ENCODE data around the gene SERPINI1. TPM values are rescaled to one million over a fixed set of nuclear protein-coding genes. Genes with fewer than 3 reads are reported as not detected.

SERPINI1 gene
- total and polyA plus RNA-seq, 2 experiments from 2014 or later: 13.2 to 23.1 TPM

DNA sequence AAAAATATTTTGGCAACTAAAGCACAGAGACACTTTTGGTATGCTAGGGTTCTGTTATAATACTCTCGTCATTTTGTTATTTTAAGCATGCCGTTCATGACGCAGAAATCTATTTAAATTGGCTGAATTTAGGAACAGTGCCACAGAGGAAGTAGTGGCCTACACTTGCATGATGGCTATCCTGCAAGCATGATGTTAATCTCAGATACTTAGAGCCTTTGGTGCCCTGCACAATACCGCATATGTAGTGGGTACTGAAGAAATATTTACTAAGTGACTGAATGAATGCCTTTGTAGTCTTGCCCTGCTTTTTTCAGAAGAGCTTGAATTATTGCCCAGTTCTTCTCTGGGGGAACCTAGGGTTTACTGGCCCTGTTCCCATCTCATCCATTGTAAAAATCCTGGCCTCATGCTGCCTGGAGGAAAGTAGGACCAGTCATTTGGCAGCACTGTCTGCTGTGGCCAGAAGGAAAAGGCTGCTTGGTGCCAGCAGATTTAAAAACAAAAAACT is 79.0 kb downstream of the SERPINI1 start:
- Histone ChIP-seq H3K79me2 (no peaks in the 10 kb centered on the region), H3K4me3 (no peak overlapping the region), H3K4me1 (ENCODE audit: insufficient read depth) (no peaks in the 10 kb centered on the region), H2AFZ (no peak overlapping the region), H3K27ac (peak overlapping the region; percentile 19), H3K36me3 (replicated peaks; ENCODE audit: insufficient read depth, low read depth) (no peaks in the 10 kb centered on the region), H3K9me3 (ENCODE audit: low read depth) (no peaks in the 10 kb centered on the region), H3K9me2 (replicated peaks; ENCODE audit: insufficient read depth) (no peaks in the 10 kb centered on the region), H4K20me1 (ENCODE audit: insufficient read depth, poor library complexity, severe bottlenecking) (no peaks in the 10 kb centered on the region), H3K27me3 (no peaks in the 10 kb centered on the region), H3K4me2 (no peak overlapping the region)
- 63% methylated on average over 4 of the region's 4 CpGs for WGBS (ENCODE audit: low lambda C conversion rate, missing lambda C conversion rate)
- TF ChIP-seq EZH2phosphoT487 (IDR thresholded peaks at IDR 0.05; ENCODE audit: low read depth, severe bottlenecking, unreplicated experiment) (no peak), EZH2 (IDR thresholded peaks at IDR 0.05; ENCODE audit: borderline replicate concordance) (no peak)
- TF ChIP-seq, protein P1, sequence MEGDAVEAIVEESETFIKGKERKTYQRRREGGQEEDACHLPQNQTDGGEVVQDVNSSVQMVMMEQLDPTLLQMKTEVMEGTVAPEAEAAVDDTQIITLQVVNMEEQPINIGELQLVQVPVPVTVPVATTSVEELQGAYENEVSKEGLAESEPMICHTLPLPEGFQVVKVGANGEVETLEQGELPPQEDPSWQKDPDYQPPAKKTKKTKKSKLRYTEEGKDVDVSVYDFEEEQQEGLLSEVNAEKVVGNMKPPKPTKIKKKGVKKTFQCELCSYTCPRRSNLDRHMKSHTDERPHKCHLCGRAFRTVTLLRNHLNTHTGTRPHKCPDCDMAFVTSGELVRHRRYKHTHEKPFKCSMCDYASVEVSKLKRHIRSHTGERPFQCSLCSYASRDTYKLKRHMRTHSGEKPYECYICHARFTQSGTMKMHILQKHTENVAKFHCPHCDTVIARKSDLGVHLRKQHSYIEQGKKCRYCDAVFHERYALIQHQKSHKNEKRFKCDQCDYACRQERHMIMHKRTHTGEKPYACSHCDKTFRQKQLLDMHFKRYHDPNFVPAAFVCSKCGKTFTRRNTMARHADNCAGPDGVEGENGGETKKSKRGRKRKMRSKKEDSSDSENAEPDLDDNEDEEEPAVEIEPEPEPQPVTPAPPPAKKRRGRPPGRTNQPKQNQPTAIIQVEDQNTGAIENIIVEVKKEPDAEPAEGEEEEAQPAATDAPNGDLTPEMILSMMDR (IDR thresholded peaks at IDR 0.05; ENCODE audit: poor library complexity): no peak
- DNase-seq (ENCODE audit: low spot score): peak; percentile 27

DNA sequence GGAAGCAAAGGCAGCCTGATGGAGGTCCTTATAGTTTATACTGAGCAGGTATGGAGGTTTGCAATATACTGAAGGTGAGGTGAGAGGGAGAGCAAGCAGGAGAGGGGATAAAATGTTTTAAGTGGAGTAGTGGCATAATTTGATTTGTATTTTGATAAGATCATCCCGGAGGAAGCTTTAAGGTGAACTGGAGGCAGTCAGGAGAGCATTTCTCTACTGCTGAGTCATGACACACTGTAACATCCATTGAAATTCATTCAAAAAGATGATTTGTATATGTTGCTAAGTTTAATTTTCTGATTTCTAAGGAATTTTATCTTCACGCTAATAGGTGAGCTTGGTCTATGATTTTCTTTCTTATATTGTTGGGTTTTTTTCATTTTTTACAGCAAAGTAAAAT is 81.4 kb downstream of the SERPINI1 start:
- Histone ChIP-seq H2AFZ (no peak overlapping the region), H3K4me2 (no peak overlapping the region), H4K20me1 (ENCODE audit: insufficient read depth, poor library complexity, severe bottlenecking) (no peaks in the 10 kb centered on the region), H3K36me3 (replicated peaks; ENCODE audit: insufficient read depth, low read depth) (no peaks in the 10 kb centered on the region), H3K27ac (no peak overlapping the region), H3K79me2 (no peaks in the 10 kb centered on the region), H3K27me3 (no peaks in the 10 kb centered on the region), H3K9me2 (replicated peaks; ENCODE audit: insufficient read depth) (no peaks in the 10 kb centered on the region), H3K4me3 (no peak overlapping the region), H3K9me3 (ENCODE audit: low read depth) (no peaks in the 10 kb centered on the region), H3K4me1 (ENCODE audit: insufficient read depth) (no peaks in the 10 kb centered on the region)
- TF ChIP-seq EZH2 (IDR thresholded peaks at IDR 0.05; ENCODE audit: borderline replicate concordance) (no peak), EZH2phosphoT487 (IDR thresholded peaks at IDR 0.05; ENCODE audit: low read depth, severe bottlenecking, unreplicated experiment) (no peak)
- TF ChIP-seq, protein P1 (IDR thresholded peaks at IDR 0.05; ENCODE audit: poor library complexity): no peak
- DNase-seq (ENCODE audit: low spot score): no peak
- WGBS (ENCODE audit: low lambda C conversion rate, missing lambda C conversion rate): 40% methylated on average over 2 of the region's 2 CpGs

DNA sequence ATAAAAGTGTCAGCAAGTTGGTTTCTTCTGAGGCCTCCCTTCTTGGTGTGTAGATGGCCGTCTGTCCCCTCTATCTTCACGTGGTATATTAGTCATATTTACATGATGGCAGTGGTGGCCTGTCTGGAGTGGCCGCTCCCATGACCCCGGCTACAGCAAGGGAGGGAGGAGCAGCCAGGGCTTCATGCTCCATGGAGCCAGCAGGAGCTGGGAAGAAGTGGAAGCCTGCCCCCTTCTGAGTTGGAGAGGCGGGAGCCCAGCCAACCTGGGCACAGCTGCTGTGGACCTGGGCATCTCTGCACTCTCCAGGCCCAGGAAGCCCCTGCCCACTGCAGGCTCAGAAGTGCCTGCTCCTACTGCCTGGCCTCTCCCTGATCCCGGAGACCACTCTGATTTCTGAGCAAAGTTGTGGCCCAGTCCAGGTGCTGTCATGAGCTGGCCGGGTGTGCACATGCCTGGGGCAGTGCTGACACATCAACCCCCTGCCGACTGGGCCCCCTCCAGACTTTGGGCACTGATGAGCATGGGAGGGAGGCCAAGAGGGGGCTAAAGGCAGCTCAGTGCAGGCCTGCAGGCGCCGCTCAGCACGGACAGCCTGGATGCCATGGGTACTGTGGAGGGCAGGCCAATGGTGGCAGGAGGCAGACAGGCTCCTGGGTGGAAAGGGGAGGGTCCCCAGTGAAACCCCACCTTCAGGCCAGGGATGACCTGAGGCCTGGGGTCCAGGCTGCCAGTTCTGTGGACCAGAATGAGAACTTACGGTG is 84.8 kb downstream of the SERPINI1 start:
- no peak overlapping the region for H2AFZ ChIP-seq
- no peaks in the 10 kb centered on the region for H4K20me1 ChIP-seq (ENCODE audit: insufficient read depth, poor library complexity, severe bottlenecking)
- TF ChIP-seq EZH2 (IDR thresholded peaks at IDR 0.05; ENCODE audit: borderline replicate concordance) (no peak), EZH2phosphoT487 (IDR thresholded peaks at IDR 0.05; ENCODE audit: low read depth, severe bottlenecking, unreplicated experiment) (no peak)
- TF ChIP-seq, protein P1 (IDR thresholded peaks at IDR 0.05; ENCODE audit: poor library complexity): no peak
- no peak overlapping the region for H3K4me2 ChIP-seq
- H3K9me2 ChIP-seq (replicated peaks; ENCODE audit: insufficient read depth): no peaks in the 10 kb centered on the region
- no peaks in the 10 kb centered on the region for H3K9me3 ChIP-seq (ENCODE audit: low read depth)
- no peaks in the 10 kb centered on the region for H3K79me2 ChIP-seq
- H3K4me1 ChIP-seq (ENCODE audit: insufficient read depth): no peaks in the 10 kb centered on the region
- no peak for DNase-seq (ENCODE audit: low spot score)
- H3K36me3 ChIP-seq (replicated peaks; ENCODE audit: insufficient read depth, low read depth): no peaks in the 10 kb centered on the region
- H3K4me3 ChIP-seq: no peak overlapping the region
- 90% methylated on average over 12 of the region's 12 CpGs for WGBS (ENCODE audit: low lambda C conversion rate, missing lambda C conversion rate)
- H3K27me3 ChIP-seq: no peaks in the 10 kb centered on the region
- H3K27ac ChIP-seq: no peak overlapping the region

All from hepatocyte (in vitro differentiated cells).